MM.1S (cell line): ENCODE results near the gene TMEM59.

ENCODE experiments used
- DNase-seq: peaks from one replicate; pipeline ENCODE4 v3.0.0-alpha.2; 2015
- H2AFZ ChIP-seq: fragments of 300-600 bp; sonication (generic); 2 replicates; pipeline ENCODE4 v1.6.0; 2016; ENCODE audit warnings: antibody characterized with exemption, low read length
- H3F3A ChIP-seq: fragments of 300-600 bp; sonication (generic); 2 replicates; pipeline ENCODE4 v1.6.1; 2016; ENCODE audit warnings: mild to moderate bottlenecking, antibody characterized with exemption, low read length, moderate library complexity, mixed read lengths; ENCODE audit not compliant: insufficient read depth
- H3K27ac ChIP-seq: fragments of 300-600 bp; sonication (generic); 2 replicates; pipeline ENCODE4 v1.5.1; 2016; ENCODE audit warnings: mild to moderate bottlenecking, low read length
- H3K27me3 ChIP-seq: fragments of 300-600 bp; sonication (generic); replicated peaks from 2 replicates; pipeline ENCODE4 v1.6.0; 2016; ENCODE audit warnings: low read length; ENCODE audit not compliant: insufficient read depth
- H3K36me3 ChIP-seq: fragments of 300-600 bp; sonication (generic); replicated peaks from 2 replicates; pipeline ENCODE4 v1.6.1; 2016; ENCODE audit warnings: mild to moderate bottlenecking, low read length, mixed read lengths; ENCODE audit not compliant: insufficient read depth
- H3K4me1 ChIP-seq: fragments of 300-600 bp; sonication (generic); 2 replicates; pipeline ENCODE4 v1.6.1; 2016; ENCODE audit warnings: low read length, mixed read lengths
- H3K4me2 ChIP-seq: fragments of 300-600 bp; sonication (generic); 2 replicates; pipeline ENCODE4 v1.6.0; 2016; ENCODE audit warnings: low read depth, low read length
- H3K4me3 ChIP-seq: fragments of 300-600 bp; sonication (generic); 2 replicates; pipeline ENCODE4 v1.5.1; 2016; ENCODE audit warnings: low read length, mixed read lengths
- H3K79me2 ChIP-seq: fragments of 300-600 bp; sonication (generic); 2 replicates; pipeline ENCODE4 v1.6.1; 2016; ENCODE audit warnings: mixed run types, low read length, mixed read lengths
- H3K9ac ChIP-seq: fragments of 300-600 bp; sonication (generic); 2 replicates; pipeline ENCODE4 v1.6.1; 2016; ENCODE audit warnings: low read length, mixed read lengths
- H3K9me2 ChIP-seq: fragments of 300-600 bp; sonication (generic); replicated peaks from 2 replicates; pipeline ENCODE4 v1.6.1; 2016; ENCODE audit warnings: mild to moderate bottlenecking, low read length, mixed read lengths; ENCODE audit not compliant: insufficient read depth
- H3K9me3 ChIP-seq: fragments of 300-600 bp; sonication (generic); replicated peaks from 2 replicates; pipeline ENCODE4 v1.6.1; 2016; ENCODE audit warnings: mild to moderate bottlenecking, low read length, mixed read lengths; ENCODE audit not compliant: insufficient read depth
- H4K20me1 ChIP-seq: fragments of 300-600 bp; sonication (generic); 2 replicates; pipeline ENCODE4 v1.6.1; 2016; ENCODE audit warnings: mild to moderate bottlenecking, low read length, moderate library complexity, mixed read lengths; ENCODE audit not compliant: insufficient read depth
- EZH2 ChIP-seq: fragments of 300-600 bp; sonication (generic); optimal IDR thresholded peaks from 2 replicates; pipeline ENCODE3; 2017; ENCODE audit warnings: low read depth, mild to moderate bottlenecking, antibody characterized with exemption, low read length, mixed read lengths
- EZH2phosphoT487 ChIP-seq: fragments of 300-600 bp; sonication (generic); IDR thresholded peaks from 2 replicates; pipeline ENCODE4 v1.6.1; 2018; ENCODE audit warnings: antibody characterized with exemption, low read length
- TF ChIP-seq, protein P1 (sequence below): fragments of 300-600 bp; sonication (generic); IDR thresholded peaks from 2 replicates; pipeline ENCODE4 v1.5.1; 2016; ENCODE audit warnings: antibody characterized with exemption, low read length, mixed read lengths

The TMEM59 gene

DNA sequence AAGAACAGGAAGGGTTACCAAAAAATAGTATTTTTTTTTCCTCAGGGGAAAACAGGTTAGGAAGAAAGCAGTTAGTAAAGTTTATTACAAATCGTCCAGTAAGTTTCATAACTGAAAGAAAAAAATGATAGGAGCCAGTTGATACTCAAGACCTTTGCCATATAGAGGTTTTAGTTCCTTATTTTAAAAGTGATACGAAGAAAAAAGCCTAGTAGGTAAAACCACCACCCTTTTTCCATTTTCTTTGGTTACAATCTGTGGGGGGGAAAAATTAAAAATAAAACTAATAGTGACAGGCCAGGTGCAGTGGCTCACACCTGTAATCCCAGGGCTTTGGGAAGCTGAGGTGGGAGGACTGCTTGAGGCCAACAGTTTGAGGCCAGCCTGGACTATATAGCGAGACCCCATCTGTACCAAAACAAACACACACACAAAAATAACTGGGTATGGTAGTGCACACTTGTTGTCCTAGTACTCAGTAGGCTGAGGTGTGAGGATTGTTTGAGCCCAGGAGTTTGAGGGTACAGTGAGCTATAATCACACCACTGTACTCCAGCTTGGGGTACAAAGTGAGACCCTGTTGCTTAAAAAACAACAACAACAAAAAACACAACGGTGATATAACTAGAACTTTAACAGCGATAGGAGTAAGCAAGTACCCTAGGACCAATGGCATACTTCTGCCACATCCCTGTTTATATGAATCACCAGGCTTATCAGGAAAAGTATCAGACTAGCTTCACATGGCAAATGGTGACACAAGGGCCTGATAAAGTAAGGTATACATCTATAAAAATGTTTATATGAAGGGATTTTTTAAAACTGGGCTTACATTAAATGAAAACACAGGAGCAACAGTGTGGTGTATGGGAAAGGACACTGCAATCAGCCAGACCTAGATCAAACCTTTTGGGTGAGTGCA lies 5.4 kb downstream of the TMEM59 start:
- TF ChIP-seq, protein P1, sequence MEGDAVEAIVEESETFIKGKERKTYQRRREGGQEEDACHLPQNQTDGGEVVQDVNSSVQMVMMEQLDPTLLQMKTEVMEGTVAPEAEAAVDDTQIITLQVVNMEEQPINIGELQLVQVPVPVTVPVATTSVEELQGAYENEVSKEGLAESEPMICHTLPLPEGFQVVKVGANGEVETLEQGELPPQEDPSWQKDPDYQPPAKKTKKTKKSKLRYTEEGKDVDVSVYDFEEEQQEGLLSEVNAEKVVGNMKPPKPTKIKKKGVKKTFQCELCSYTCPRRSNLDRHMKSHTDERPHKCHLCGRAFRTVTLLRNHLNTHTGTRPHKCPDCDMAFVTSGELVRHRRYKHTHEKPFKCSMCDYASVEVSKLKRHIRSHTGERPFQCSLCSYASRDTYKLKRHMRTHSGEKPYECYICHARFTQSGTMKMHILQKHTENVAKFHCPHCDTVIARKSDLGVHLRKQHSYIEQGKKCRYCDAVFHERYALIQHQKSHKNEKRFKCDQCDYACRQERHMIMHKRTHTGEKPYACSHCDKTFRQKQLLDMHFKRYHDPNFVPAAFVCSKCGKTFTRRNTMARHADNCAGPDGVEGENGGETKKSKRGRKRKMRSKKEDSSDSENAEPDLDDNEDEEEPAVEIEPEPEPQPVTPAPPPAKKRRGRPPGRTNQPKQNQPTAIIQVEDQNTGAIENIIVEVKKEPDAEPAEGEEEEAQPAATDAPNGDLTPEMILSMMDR: no peak
- TF ChIP-seq EZH2 (no peak), EZH2phosphoT487 (no peak)
- peak overlapping the region; percentile 34 for H3K4me3 ChIP-seq
- no peaks in the 10 kb centered on the region for H3K9me3 ChIP-seq

DNA sequence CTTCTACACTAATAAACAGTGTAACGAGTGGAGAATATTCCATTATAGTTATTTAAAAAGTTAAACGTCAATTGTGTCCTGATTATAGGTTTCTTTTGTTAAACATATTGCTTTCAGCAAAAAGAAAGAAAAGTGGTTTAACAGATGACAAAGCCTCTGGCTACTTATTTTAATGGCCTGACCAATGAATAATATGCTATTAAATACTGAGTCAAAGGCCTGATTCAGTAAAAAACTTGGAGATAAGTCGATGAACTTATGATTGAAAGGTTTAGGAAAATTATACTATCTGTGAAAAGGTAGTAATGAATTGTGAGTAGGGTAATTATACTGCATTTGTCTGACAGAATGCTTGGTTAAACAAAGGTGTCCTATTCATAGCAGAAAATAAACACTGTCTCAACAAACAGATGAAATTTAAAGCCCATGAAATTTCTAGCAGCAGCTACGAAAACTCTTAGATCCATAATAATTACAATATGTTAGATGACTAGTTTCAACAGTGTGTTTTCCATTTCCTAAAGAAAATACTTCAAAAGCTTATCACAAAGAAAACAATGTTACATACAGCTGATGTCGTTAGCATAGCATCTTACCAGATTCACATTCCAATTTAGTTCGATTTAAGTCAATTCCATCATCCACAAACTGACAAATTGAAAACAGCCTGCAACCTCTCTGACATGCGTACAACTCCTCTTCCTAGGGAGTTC lies 6.2 kb downstream of the TMEM59 start:
- H3K4me2 ChIP-seq: peak overlapping the region; percentile 66

More for the DNA sequence above, 5.4 kb downstream of the TMEM59 start:
- no peak overlapping the region for H2AFZ ChIP-seq
- peaks cover 14% of the 10 kb centered on the region for H3F3A ChIP-seq
- H3K9ac ChIP-seq: peak overlapping the region; percentile 11; the same call in 1 of the 2 replicates
- H3K27ac ChIP-seq: peak overlapping the region; percentile 75; the same call in 1 of the 2 replicates
- H3K9me2 ChIP-seq: no peaks in the 10 kb centered on the region
- H3K79me2 ChIP-seq: peaks cover 92% of the 10 kb centered on the region
- peaks cover 21% of the 10 kb centered on the region for H3K4me1 ChIP-seq
- peak; percentile 42 for DNase-seq
- no peaks in the 10 kb centered on the region; the same call in 1 of the 2 replicates for H4K20me1 ChIP-seq
- H3K36me3 ChIP-seq: no peaks in the 10 kb centered on the region; the same call in 1 of the 2 replicates
- peak overlapping the region; percentile 66 for H3K4me2 ChIP-seq
- no peaks in the 10 kb centered on the region for H3K27me3 ChIP-seq

DNA sequence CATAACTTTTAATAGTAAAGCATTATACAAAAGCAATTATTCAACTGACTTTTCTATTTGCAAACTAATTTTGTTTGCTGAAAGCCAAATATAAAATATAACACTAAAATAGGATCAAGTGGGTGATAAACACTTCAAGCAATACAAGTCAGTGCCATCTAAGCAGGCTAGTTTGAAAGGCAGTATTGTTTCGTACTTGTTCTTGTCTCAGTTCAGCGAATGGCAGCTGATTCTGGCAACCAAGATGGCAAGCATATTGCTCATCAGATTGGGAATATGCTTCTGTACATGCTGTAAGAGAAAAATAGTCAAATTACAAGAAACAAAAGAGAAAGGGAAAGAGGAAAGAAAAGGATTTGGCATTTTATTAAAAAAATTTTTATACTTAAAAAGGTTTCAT lies 7.5 kb downstream of the TMEM59 start:
- no peak overlapping the region for H3K9ac ChIP-seq
- H3K4me3 ChIP-seq: no peak overlapping the region
- H3K36me3 ChIP-seq: no peaks in the 10 kb centered on the region; the same call in 1 of the 2 replicates
- no peak overlapping the region for H3K4me2 ChIP-seq
- no peak overlapping the region for H3K27ac ChIP-seq
- H3K9me2 ChIP-seq: no peaks in the 10 kb centered on the region
- no peak for DNase-seq
- no peak for TF ChIP-seq EZH2
- TF ChIP-seq, protein P1: no peak
- no peak for TF ChIP-seq EZH2phosphoT487
- peaks cover 18% of the 10 kb centered on the region for H3K4me1 ChIP-seq
- no peaks in the 10 kb centered on the region; the same call in 1 of the 2 replicates for H3K27me3 ChIP-seq
- no peaks in the 10 kb centered on the region for H3K9me3 ChIP-seq
- peaks cover 74% of the 10 kb centered on the region for H3K79me2 ChIP-seq
- H4K20me1 ChIP-seq: no peaks in the 10 kb centered on the region; the same call in 1 of the 2 replicates
- no peak overlapping the region for H2AFZ ChIP-seq
- H3F3A ChIP-seq: peaks cover 9% of the 10 kb centered on the region

More for the DNA sequence above, 6.2 kb downstream of the TMEM59 start:
- Histone ChIP-seq H3K36me3 (no peaks in the 10 kb centered on the region; the same call in 1 of the 2 replicates), H3K9ac (no peak overlapping the region; the same call in 1 of the 2 replicates), H3K4me3 (peak overlapping the region; percentile 34), H2AFZ (no peak overlapping the region), H4K20me1 (no peaks in the 10 kb centered on the region; the same call in 1 of the 2 replicates), H3K9me3 (no peaks in the 10 kb centered on the region), H3K27me3 (no peaks in the 10 kb centered on the region), H3K9me2 (no peaks in the 10 kb centered on the region), H3F3A (peaks cover 9% of the 10 kb centered on the region), H3K27ac (peak overlapping the region; percentile 75; the same call in 1 of the 2 replicates), H3K79me2 (peaks cover 87% of the 10 kb centered on the region), H3K4me1 (peaks cover 26% of the 10 kb centered on the region)
- TF ChIP-seq, protein P1: no peak
- TF ChIP-seq EZH2: no peak
- no peak for DNase-seq
